ENCODE data around the gene TTC39B. TPM values are rescaled to one million over a fixed set of nuclear protein-coding genes. Genes with fewer than 3 reads are reported as not detected.

TTC39B gene
- total RNA-seq, 1 donor from 2014 or later: 6.6 TPM

DNA sequence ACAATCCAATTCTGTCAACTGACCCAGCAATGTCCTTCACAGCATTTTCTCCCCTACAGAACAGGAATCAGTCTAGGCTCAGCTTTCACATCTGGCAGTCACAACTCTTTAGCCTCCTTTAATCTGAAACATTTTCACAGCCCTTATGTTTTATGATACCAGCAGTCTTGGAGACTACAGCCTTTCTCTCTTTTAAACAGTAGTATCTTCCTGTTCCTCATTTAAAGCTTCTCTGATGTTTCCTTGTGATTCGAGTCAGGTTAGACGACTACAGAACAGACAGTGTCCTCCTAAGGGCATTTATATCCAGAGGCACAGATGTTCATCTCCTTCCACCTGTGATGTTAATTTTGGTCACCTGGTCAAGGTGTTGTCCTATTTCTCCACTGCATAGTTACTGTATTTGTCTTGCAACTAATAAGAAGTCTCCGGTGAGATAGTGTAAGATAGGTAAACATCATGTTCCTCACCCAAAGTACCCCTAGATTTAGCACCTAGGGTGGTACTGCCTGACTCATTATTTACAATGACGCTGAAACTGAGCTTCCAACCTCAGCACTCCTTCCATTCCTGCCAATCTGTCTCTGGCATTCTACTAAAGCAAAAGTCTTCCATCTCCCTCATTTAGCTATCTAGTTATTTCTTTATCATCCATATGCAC, 20.7 kb downstream of the TTC39B start:
- no peak for TF ChIP-seq CTCF (IDR thresholded peaks at IDR 0.05; ENCODE audit: unreplicated experiment)
- Mint-ChIP-seq H3K27ac (no peak overlapping the region), H3K4me3 (ENCODE audit: low read depth) (no peak overlapping the region), H3K4me1 (ENCODE audit: low read depth) (peaks cover 2% of the 10 kb centered on the region), H3K9me3 (ENCODE audit: low read depth) (peaks cover 11% of the 10 kb centered on the region), H3K27me3 (no peaks in the 10 kb centered on the region), H3K36me3 (ENCODE audit: insufficient read depth) (peaks cover 12% of the 10 kb centered on the region)
- DNase-seq (ENCODE audit: low spot score, unreplicated experiment): no peak

DNA sequence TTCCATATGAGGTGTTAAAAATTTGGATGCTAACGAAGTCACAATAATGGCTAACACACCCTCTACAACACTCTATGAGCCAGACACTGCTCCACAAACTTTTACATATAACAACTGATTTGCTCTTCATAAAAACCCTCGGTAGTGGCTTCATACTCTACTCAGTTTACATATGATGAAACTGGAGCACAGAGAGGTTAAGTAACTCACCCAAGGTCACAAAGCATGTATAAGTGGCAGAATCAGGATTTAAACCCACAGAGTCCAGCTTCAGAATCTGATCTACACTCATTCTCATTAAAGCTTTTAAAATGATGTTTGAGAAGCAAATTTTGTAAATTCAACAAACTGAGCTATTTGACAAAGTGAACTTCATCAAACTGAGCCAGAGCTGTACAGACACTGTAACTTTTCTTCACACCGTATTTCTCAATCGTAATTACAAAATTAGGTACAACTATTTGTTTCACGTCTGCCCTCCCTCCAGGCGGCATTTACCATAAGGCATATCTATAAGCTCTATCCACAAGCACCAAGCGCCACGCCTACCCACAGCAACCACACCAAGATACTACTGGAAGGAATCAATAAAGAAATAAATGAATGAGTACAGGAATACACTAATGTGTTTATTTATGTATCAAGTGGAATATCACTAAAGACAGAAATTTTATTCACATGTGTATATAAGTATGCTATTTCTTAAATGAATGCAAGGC, 24.3 kb downstream of the TTC39B start:
- DNase-seq (ENCODE audit: low spot score, unreplicated experiment): no peak
- Mint-ChIP-seq H3K27ac (peak overlapping the region; percentile 51), H3K36me3 (ENCODE audit: insufficient read depth) (peaks cover 8% of the 10 kb centered on the region), H3K9me3 (ENCODE audit: low read depth) (peaks cover 11% of the 10 kb centered on the region), H3K27me3 (no peaks in the 10 kb centered on the region), H3K4me1 (ENCODE audit: low read depth) (peaks cover 8% of the 10 kb centered on the region), H3K4me3 (ENCODE audit: low read depth) (no peak overlapping the region)
- TF ChIP-seq CTCF (IDR thresholded peaks at IDR 0.05; ENCODE audit: unreplicated experiment): no peak

GRCh38 chr9:15280647-15281046, 26.4 kb downstream of the TTC39B start:
- no peak overlapping the region for H3K27ac Mint-ChIP-seq
- H3K4me3 Mint-ChIP-seq (ENCODE audit: low read depth): no peak overlapping the region
- no peak for TF ChIP-seq CTCF (IDR thresholded peaks at IDR 0.05; ENCODE audit: unreplicated experiment)
- no peaks in the 10 kb centered on the region for H3K27me3 Mint-ChIP-seq
- peaks cover under 1% of the 10 kb centered on the region for H3K9me3 Mint-ChIP-seq (ENCODE audit: low read depth)
- H3K36me3 Mint-ChIP-seq (ENCODE audit: insufficient read depth): no peaks in the 10 kb centered on the region
- DNase-seq (ENCODE audit: low spot score, unreplicated experiment): no peak
- H3K4me1 Mint-ChIP-seq (ENCODE audit: low read depth): peaks cover 12% of the 10 kb centered on the region

GRCh38 chr9:15278839-15279238, 28.2 kb downstream of the TTC39B start:
- no peak for TF ChIP-seq CTCF (IDR thresholded peaks at IDR 0.05; ENCODE audit: unreplicated experiment)
- Mint-ChIP-seq H3K9me3 (ENCODE audit: low read depth) (no peaks in the 10 kb centered on the region), H3K4me3 (ENCODE audit: low read depth) (no peak overlapping the region), H3K27me3 (no peaks in the 10 kb centered on the region), H3K36me3 (ENCODE audit: insufficient read depth) (no peaks in the 10 kb centered on the region), H3K27ac (no peak overlapping the region), H3K4me1 (ENCODE audit: low read depth) (peaks cover 12% of the 10 kb centered on the region)
- no peak for DNase-seq (ENCODE audit: low spot score, unreplicated experiment)

DNA sequence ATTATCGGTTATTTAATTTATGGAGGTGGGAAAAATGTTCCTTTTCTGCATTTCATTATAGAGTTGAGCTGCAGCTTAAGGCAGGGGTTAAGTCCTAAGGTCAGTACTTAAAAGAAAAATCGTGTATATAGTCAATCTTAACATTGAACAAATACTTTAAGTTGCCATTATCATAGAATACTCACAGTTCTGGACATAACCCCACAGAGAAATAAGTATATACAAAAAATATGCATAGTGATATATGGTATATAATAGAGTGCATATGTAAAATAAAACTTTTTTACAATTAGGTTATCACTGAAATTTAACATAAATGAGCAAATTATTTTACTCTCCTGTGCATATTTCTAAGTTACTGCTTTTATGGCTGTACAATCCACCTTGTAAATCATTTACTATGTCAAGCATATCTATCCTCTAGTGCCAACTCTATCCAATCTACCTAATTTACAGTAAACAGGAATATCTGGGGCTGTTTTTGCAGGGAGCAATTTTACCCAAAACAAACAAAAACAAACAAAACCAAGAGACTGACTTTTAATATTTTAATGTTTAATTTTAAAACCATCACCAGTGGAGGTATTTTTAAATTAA, 28.8 kb downstream of the TTC39B start:
- no peak overlapping the region for H3K27ac Mint-ChIP-seq
- no peaks in the 10 kb centered on the region for H3K9me3 Mint-ChIP-seq (ENCODE audit: low read depth)
- no peaks in the 10 kb centered on the region for H3K36me3 Mint-ChIP-seq (ENCODE audit: insufficient read depth)
- no peaks in the 10 kb centered on the region for H3K27me3 Mint-ChIP-seq
- no peak for DNase-seq (ENCODE audit: low spot score, unreplicated experiment)
- no peak for TF ChIP-seq CTCF (IDR thresholded peaks at IDR 0.05; ENCODE audit: unreplicated experiment)
- peaks cover 12% of the 10 kb centered on the region for H3K4me1 Mint-ChIP-seq (ENCODE audit: low read depth)
- H3K4me3 Mint-ChIP-seq (ENCODE audit: low read depth): no peak overlapping the region

Data from progenitor cell of endocrine pancreas (in vitro differentiated cells).